DMS53 treated with DMSO at 0.1 percent for 48 hours (cell line): Measurements from ENCODE around the gene FASTKD3.
A peak's percentile ranks its signal among the peaks of the same experiment; 100 is the strongest.
"Not testable (repeated sequence)": the region's sequence is repeated elsewhere in the genome, so short reads cannot be mapped to it uniquely, and the experiment has no call there.

Source experiments
- DNase-seq: peaks from one replicate; lab custom pipeline; 2025; ENCODE audit not compliant: unreplicated experiment; lab: John Stamatoyannopoulos, UW

The FASTKD3 gene, protein sequence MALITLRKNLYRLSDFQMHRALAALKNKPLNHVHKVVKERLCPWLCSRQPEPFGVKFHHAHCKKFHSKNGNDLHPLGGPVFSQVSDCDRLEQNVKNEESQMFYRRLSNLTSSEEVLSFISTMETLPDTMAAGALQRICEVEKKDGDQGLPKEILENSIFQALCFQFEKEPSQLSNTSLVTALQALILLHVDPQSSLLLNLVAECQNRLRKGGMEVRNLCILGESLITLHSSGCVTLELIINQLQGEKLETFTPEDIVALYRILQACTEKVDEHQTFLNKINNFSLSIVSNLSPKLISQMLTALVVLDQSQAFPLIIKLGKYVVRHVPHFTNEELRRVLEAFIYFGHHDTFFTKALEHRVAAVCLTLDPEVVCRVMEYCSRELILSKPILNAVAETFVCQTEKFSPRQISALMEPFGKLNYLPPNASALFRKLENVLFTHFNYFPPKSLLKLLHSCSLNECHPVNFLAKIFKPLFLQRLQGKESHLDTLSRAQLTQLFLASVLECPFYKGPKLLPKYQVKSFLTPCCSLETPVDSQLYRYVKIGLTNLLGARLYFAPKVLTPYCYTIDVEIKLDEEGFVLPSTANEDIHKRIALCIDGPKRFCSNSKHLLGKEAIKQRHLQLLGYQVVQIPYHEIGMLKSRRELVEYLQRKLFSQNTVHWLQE

DNA sequence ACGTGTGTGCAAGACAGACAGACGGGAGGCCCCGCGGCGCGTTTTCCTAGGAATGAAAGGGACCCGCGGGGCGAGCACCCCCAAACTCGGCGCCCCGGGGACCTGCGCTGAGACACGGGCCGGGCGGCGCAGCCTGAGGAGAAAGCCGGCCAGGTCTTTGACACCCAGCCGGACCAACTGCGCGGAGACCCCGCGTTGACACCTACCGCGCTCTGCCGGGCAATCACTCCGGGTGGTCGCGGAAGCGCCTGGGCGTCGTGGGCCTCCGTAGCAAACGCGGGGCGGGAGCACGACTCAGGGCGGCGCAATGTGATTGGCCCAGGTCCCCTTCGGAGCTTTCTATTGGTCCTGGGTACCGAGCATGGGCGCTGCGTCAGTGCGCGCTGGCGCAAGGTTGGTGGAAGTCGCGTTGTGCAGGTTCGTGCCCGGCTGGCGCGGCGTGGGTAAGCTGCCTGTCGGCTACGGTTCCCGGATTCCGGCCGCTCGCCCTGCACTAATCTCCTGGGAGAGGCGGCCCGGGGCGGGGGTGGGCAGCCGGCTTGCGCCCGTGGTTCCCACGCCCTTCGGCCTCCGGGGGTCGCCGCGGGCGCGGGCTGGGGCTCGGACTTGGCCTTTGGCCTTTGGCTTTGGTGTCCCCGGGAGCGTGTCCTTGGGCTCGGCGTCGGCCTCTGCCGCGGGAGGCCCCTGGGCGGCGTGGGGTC lies at the start of gene FASTKD3, which contains the start of gene MTRR:
TSS of gene FASTKD3 (minus strand) at position 259 of the 701 bp plus-strand sequence. CDS start 948 bp downstream, outside the sequence.
TSS of gene MTRR (plus strand) at position 376 of the 701 bp plus-strand sequence. CDS start 1,647 bp downstream, outside the sequence.
- peak; percentile 87 for DNase-seq

DNA sequence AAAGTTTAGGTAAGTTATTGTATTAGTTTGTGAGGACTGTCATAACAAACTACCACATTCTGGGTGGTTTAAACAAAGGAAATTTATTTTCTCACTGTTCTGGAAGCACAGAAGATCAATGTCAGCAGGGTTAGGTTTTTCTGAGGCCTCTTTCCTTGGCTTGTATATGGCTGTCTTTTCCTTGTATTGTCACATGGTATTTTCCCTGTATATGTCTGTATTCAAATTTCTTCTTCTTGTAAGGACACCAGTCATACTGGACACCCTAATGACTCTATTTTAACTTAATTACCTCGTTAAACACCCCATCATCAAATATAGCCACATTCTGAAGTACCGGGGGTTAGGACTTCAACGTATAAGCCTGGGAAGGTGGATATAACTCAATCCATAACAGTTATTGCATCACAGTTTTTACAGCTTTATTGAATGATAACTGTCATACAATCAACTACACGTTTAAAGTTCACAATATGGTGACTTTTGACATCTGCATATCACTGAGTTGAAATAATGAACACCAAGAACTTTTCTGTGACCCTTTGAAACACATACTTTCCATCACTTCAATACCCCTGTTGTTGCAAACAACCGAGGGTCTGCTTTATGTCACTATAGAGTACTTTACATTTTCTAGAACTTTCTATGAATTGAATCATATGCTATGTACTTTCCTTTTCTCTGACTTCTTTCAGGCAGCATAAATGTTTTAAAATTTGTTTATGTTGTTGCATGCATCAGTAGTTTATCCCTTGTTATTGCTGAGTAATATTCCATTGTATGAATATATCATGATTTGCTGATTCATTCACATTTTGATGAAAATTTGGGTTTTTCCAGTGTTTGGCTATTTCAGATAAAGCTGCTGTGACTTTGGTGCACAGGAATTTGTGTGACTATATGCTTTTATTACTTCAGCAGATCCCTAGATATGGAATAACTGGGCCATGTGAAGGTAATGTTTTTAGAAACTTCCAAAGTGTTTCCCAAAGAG lies 48.6 kb upstream of the FASTKD3 start:
- DNase-seq: no peak

DNA sequence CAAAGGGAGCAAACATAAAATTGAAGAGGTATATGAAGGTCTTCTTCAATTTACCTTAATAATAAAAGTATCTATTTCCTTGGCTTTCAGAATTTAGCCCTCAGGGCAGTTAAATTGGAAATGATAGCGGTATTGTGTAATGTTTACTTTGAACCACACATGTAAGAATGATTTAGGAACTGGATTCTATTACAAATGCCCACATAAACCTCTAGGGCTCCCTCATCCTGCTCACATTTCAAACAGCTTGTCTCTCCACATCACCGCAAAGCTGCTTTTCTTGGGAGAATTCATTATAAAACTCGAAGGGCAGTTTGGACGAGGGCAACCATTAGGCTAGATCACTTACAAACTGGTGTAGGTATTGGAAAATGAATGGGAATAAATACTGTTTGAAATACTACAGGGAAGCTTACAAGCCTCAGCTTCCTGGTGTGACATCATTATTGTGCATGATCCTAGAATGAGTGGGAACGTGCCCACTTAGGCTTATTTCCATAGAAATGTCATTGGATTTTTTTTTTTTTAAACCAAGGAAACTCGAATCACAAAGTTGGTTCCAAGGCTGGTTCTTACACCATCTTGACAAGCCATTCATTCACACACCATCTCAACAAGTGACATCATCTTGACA lies 47.5 kb upstream of the FASTKD3 start:
- no peak for DNase-seq

DNA sequence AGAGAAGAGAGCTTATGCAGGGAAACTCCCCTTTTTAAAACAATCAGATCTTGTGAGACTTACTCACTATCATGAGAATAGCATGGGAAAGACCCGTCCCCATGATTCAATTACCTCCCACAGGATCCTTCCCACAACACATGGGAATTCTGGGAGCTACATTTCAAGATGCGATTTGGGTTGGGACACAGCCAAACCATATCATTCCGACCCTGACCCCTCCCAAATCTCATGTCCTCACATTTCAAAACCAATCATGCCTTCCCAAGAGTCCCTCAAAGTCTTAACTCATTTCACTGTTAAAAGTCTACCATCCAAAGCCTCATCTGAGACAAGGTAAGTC lies 42.6 kb upstream of the FASTKD3 start:
- not testable (repeated sequence) for DNase-seq

DNA sequence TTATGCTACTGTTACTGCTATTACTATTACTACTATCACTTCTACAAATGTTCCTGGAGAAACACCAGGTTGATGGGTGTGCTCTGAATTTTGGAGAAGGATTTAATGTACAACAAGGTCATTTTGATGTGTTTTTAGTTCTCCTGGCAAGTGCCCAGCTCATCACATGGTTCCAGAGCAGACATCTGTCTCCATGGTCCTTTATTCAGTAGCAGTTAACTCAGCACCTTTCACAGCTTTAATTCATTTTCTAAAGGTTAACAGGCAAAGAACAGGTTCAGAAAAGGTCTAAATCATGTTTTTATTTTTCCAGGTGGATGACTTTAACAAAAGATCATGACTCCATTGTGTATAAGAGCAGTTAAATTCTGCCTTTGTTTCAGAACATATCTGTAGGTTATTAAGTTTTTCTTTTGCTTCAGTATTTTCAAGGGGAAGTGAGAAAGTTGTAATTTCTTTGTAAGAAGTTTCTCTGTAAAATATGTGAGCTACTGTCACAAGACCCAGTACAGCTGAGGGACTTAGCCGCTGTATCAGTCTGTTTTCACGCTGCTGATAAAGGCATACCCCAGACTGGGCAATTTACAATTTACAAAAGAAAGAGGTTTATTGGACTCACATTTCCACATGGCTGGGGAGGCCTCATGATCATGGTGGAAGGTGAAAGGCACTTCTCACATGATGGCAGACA lies 42.1 kb upstream of the FASTKD3 start:
- no peak for DNase-seq

DNA sequence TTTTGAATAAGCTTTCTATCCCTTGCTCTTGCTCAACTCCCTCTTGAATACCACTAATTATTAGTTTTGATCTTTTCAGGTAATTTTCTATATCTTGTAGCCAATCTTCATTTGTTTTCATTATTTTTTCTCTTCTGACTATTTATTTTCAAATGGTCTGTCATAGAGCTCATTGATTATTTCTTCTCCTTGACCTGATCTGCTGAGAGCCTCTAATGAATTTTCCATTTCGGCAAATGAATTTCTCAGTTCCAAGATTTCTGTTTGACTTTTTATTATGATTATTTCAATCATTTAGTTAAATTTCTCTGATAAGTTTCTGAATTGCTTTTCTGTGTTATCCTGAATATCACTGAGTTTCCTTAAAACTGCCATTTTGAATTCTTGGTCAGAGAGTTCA lies 39.5 kb upstream of the FASTKD3 start:
- DNase-seq: no peak

DNA sequence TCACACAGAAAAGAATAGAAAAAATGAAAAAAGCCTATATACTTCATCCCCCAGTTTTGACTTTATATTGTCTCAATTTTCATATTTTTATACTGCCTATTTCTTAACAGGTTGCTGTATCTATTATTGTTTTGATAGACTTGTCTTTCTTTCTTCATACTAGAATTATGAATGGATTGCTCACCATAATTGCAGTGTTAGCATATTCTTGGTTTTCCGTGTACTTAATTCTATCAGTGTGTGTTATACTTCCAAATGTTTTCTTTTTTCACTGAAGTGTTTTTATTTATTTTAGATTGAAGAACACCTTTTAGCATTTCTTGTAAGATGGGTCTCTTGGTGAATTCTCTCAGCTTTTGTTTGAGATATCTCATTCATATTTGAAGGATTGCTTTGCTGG lies 38.8 kb upstream of the FASTKD3 start:
- DNase-seq: no peak

DNA sequence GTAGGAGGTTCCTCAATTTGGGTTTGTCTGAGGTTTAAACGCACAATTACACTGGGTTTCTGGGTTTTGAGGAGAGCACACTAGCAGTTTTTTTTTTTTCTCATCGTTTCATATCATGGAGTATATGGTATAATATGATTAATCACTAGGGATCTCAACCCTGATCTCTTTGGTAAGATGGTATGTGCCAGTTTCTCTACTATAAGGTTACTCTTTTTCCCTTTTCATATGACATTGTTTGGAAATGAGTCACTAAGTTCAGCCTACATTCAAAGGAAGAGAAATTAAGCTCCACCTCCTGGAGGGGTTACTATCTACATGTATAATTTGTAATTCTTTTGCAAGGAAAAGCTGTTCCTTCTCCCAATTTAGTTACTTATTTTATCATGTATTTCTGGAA lies 35.3 kb upstream of the FASTKD3 start:
- DNase-seq: no peak

DNA sequence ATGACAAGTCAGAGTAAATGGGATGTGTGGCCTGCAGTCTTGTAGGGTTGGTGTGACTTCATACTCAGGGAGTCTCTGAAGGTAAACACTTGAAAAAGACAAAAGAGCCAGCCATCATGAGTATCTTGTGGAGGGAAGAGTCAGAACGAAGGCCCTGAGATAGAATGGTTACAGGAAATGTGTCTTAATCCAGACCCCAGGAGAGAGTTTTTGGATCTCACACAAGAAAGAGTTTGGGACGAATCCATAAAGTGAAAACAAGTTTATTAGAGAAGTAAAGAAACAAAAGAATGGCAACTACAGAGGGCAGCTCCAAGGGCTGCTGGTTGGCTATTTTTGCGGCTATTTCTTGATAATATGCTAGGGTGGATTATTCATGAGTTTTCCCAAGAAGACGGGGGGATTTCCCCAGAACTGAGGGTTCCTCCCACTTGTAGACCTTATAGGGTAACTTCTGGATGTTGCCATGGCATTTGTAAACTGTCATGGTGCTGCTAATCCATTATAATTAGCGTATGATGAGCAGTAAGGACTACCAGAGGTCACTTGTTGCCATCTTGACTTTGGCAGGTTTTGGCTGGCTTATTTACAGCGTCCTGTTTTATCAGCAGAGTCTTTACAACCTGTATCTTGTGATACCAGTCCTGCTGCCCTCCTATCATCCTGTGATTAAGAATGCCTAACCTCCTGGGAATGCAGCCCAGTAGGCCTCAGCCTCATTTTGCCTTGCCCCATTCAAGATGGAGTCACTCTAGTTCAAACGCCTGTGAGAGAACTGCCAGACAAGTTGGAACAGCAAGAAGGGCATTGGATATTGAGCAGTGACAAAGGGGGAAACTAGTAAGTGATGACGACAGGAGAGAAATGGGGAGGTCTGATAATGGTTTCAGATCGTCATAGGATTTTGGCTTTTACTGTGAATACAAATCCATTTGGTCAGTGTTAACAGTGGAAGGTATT lies 34.1 kb upstream of the FASTKD3 start:
- DNase-seq: no peak

DNA sequence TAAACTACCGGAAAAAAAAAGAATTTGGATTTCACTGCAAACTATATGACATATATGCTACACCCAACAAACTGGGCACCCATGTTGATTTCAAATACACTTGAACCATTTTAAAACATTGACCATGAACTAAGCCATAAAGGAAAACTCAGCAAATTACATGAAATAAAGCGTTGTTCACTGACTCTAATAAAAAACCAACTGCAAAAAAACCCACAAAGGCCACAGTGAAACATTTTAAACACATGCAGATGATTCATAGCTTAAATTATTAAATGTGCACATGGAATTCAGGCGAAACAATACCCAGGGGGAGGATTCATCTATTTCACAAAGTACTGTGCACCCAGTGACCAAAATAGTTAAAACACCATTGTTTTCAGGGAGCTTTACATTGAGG lies 33.4 kb upstream of the FASTKD3 start:
- DNase-seq: no peak

DNA sequence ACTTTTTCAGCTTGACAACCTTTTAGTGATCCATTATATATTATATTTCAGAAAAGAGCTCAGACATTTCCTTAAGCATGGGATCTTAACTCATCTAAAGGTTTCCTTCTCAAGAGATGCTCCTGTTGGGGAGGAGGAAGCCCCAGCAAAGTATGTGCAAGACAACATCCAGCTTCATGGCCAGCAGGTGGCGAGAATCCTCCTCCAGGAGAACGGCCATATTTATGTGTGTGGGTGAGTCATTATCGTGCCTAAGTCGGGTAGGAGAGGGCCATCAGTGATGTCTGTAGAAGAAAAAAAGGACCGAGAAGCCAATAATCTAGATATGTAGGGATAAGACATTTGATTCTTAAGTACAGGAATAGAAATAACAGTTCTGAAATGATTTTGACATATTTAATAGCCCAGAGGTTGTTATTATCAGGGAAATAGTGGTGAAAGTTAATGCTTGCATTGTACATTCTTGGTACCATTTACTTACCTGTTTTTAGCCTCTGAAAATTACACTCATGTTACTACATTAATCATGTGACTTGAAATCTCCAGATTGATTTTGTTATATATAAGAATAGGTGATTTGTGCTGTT lies 28.3 kb upstream of the FASTKD3 start:
- DNase-seq: peak; percentile 20

DNA sequence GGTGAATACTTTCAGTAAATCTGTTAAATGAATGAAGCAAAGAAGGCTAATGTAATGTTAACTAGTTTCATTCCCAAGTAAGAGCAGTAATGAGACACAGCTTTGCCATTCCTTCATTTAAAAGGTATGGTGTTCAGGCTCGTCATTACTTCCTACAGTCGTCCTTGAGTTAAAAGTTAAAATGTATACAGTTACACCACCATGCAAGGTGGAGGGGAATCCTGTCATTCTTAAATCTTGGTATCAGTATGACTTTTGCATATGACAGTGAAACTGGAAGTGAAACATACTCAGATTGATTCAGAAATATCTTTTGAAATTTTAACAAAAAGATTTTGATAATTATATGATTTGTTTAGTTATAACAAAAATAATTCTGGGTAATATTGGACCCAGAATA lies 26.0 kb upstream of the FASTKD3 start:
- no peak for DNase-seq

DNA sequence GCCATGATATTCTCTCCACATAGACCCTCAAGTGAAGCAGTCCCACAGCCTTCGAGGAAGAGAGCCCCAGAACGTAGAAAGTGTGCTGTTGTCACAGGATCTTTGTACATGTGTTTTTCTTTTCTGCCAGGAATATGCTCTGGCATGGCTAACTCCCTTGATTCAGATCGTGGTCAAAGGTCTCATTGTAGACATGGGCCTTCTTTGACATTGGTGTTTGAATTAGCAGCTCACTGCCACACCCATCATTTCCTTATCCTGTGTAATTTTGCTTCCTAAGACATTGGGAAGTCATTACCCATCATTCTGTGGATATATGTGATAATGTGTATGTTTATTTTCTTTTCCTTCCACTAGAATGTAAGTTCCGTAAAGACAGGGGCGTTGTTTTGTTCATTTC lies 25.6 kb upstream of the FASTKD3 start:
- no peak for DNase-seq

DNA sequence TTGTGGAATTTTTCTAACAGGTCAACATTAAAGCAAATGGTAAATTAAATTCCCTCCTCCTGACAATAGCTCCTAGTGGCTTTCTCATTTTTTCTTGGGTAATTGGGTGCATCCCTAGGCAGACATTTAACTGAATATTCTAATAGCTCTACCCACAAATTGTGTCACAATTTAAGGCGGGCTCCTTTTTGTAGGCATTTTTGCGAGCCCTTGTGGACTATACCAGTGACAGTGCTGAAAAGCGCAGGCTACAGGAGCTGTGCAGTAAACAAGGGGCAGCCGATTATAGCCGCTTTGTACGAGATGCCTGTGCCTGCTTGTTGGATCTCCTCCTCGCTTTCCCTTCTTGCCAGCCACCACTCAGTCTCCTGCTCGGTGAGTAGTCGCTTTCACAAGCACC lies 20.1 kb upstream of the FASTKD3 start:
- DNase-seq: no peak

DNA sequence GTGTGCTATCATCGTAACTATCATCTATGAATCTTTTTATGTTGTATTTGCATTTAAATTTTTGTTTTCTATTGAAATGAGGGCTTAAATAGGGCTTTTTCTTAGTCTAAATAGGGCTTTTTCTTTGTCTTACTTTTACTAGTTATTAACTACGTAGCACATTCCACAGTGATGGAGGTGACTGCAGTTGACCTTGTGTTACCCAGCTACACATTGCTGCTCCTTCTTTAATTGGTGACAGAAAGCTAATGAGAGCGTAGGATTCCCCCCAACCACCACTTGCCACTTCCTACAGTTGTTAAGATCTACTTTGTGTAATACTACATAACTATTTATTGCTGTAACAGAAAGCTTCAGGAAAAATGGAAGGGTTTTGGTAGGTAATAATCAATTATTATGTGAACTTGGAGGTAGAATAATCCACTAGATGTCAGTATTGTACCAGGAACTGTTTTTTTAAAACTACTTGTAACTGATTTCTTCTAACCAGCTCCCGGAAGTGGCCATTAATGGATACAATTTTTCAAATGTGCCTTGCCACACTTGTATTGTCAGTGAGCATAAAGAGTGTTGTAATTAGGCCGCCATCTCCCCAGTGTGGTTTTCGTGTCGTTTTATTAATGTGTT lies 18.1 kb upstream of the FASTKD3 start:
- DNase-seq: peak; percentile 42

DNA sequence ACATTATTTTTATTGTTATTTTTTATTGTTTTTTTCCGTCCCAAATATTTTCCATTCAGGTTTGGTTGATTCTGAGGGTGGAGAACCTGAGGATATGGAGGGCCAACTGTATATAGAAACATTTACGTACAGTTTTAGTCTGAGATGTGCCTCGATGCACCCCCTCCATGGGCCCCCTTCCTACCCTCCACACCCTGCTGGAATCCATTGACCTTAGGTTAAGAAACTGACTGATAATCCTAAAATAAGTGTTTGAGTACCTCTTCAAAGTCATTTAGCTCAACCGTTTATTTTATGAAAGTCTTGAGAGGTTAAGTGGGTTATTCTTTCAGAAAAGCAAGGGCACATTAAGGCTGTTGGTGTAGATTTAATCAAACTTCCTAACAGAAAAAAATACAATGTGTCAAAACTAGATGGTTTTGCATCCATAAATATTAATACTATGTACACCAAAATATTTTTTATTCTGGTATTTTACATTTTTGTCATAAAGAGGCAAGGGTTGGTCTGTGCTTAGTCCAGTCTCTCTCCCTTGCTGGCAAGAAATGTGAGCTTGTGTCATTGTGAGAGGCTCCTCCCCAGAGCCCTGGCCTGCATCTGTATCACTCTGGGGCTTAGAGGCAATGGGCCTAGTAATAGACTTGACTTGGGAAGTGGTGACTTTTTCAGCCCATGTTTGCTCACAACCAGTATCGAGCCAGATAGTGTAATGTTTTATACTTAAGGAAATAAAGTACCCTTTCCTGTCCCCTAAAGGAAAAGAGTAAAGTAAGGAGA lies 15.8 kb upstream of the FASTKD3 start:
- no peak for DNase-seq

DNA sequence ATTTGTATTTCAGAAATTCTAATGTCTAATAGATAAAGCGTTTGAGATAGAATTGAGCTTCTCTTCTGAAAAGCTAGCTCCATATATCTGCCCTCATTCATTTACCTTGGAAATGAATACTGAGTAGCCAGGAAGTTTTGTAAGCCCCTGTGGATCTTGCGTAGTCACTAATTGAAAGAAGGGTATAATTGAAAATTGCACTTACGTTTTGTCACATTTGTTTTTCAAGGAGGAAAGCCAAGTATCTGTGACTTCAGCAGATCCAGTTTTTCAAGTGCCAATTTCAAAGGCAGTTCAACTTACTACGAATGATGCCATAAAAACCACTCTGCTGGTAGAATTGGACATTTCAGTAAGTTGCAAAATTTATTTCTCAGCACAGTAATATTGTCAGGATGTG lies 14.1 kb upstream of the FASTKD3 start:
- no peak for DNase-seq
